Aorta (tissue), 5 donors: ENCODE measurements around the gene TEAD1. TPM values are rescaled to one million over a fixed set of nuclear protein-coding genes. Genes with fewer than 3 reads are reported as not detected.

Experiments used
- ATAC-seq: fragments of 200-7000 bp; cut with Tn5 transposase; one replicate; pipeline ENCODE4 v1.9.1; 2022; ENCODE audit warnings: moderate library complexity; ENCODE audit not compliant: low FRiP score
- DNase-seq, 2 donors: peaks; one replicate each; pipeline ENCODE4 v3.0.0-alpha.2; 2020
- H3K27ac ChIP-seq, 2 donors: one replicate each; pipeline ENCODE4 v1.5.1; 2013; ENCODE audit warnings: low read length in 2 of 2, mild to moderate bottlenecking in 2 of 2, moderate library complexity in 2 of 2, control low read depth in 1 of 2, inconsistent platforms in 1 of 2, low read depth in 1 of 2
- H3K27me3 ChIP-seq, 2 donors: one replicate each; pipeline ENCODE4 v1.6.1; 2013; ENCODE audit warnings: control low read depth in 1 of 2, low read length in 1 of 2, mild to moderate bottlenecking in 1 of 2, moderate library complexity in 1 of 2; ENCODE audit not compliant: insufficient read depth in 2 of 2, control insufficient read depth in 1 of 2
- H3K36me3 ChIP-seq, 2 donors: one replicate each; pipeline ENCODE4 v1.6.1; 2013; ENCODE audit warnings: control low read depth in 1 of 2, low read length in 1 of 2, mild to moderate bottlenecking in 1 of 2; ENCODE audit not compliant: insufficient read depth in 2 of 2, control insufficient read depth in 1 of 2
- H3K4me1 ChIP-seq, 2 donors: one replicate each; pipeline ENCODE4 v1.6.1; 2013; ENCODE audit warnings: low read length in 2 of 2, control low read depth in 1 of 2, mild to moderate bottlenecking in 1 of 2, moderate library complexity in 1 of 2; ENCODE audit not compliant: insufficient read depth in 2 of 2, control insufficient read depth in 1 of 2
- H3K4me3 ChIP-seq, 2 donors: one replicate each; pipeline ENCODE4 v1.5.1; 2013; ENCODE audit warnings: low read length in 2 of 2, control low read depth in 1 of 2, mild to moderate bottlenecking in 1 of 2
- H3K9me3 ChIP-seq: one replicate; pipeline ENCODE4 v1.6.1; 2013; ENCODE audit warnings: mild to moderate bottlenecking, low read length; ENCODE audit not compliant: control insufficient read depth
- WGBS, 2 donors: extraction: QIAGEN DNeasy Blood & Tissue Kit; methylation state at CpG; one replicate each; pipeline ENCODE4 v1.1.7; 2013; 5-methylcytosine and 5-hydroxymethylcytosine counted together
- intact Hi-C, 2 donors: fragments of 100-400 bp; cut with DNase I; formaldehyde crosslinking; loops; one replicate each; pipeline versions ENCODE4 v1.14.2 to v1.15.0; 2022
- polyA plus RNA-seq, 2 donors: library from polyadenylated mRNA; stranded (reverse); fragments of 200-250 nt; gene quantifications; one replicate each; pipeline ENCODE4 v1.2.3, GENCODE V29; 2013
- total RNA-seq, 2 donors: library from RNA; stranded (reverse); fragmentation: NEBNext Ultra II Directional; extraction: Animal tissue kit (Norgen Biotek cat#: 25700); gene quantifications; one replicate each; pipeline ENCODE4 v1.2.1, GENCODE V29; 2021
- donor health status: healthy with polysubstance abuse.
- donor health status: Bipolar disorder and iron deficiency.
- donor health status: DM: no; HTN: no; CAD: no.
- donor health status: DM: no; HTN: no; CAD: no.
- donor health status: DM: yes; HTN: yes; CAD: no.

TEAD1 gene
- total and polyA plus RNA-seq, 4 donors = 10.8 to 64.9 (median 34.3) TPM

DNA sequence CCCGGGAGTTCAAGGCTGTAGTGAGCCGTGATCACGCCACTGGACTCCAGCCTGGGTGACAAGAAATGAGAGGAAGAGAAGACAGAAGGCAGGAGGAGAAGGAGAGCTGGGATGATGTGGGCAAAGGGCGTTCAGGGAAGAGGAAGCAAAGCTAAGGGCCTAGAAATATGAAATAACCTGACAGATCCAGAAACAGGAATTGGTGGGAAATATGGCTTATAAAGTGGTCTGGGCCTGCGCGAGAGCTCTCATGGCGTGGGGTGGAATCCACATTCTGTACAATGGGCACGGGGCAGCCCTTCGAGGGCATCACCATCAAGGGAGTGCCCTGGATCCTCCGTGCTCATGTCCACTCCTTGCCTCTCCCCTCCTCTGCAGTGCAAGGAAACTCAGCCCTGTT lies 288.1 kb downstream of the TEAD1 start:
- ATAC-seq = no peak
- intact Hi-C loops = loop anchor here in 1 of 2 donors (5.0 to 10.0 kb wide), 2 partner anchors 222 to 375 kb away; no protein-coding TSS in a partner anchor

DNA sequence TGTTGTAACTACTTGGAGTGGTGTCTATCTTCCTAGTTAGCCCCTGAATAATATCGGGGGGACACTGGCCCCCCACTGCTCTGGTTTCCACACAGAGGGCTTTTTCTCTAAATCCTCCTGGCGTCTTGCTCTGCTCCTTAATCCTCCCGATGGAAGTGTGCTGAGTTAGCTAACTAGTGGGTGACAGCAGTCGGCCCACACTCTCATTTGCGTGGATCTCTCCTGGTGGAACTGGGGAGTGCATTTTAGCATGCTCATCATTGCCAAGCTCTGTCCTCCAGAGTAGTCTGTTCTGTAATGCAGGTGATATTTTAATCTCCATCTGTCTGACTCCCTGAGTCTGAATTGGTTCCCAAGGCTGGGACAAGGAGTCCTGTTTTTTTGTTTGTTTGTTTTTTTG lies 288.8 kb downstream of the TEAD1 start:
- DNase-seq = no peak

More for the DNA sequence above, 288.1 kb downstream of the TEAD1 start:
- Histone ChIP-seq H3K4me3 (no peak overlapping the region), H3K4me1 (no peaks in the 10 kb centered on the region), H3K36me3 (no peaks in the 10 kb centered on the region), H3K27me3 (no peaks in the 10 kb centered on the region), H3K9me3 (no peaks in the 10 kb centered on the region), H3K27ac (no peak overlapping the region)
- WGBS, 2 donors = 88 to 92% methylated on average over 10 of the region's 10 CpGs
- no peak for DNase-seq

GRCh38 chr11:12963792-12964536 lies 289.7 kb downstream of the TEAD1 start:
- H3K9me3 ChIP-seq = no peaks in the 10 kb centered on the region
- WGBS, 2 donors = 13 to 15% methylated on average over 13 of the region's 13 CpGs
- H3K36me3 ChIP-seq = no peaks in the 10 kb centered on the region
- H3K27ac ChIP-seq = no peak overlapping the region
- no peaks in the 10 kb centered on the region for H3K27me3 ChIP-seq
- intact Hi-C loops = loop anchor here in 1 of 2 donors (5.0 to 10.0 kb wide), 2 partner anchors 221 to 373 kb away; no protein-coding TSS in a partner anchor
- no peaks in the 10 kb centered on the region for H3K4me1 ChIP-seq
- peak; percentile 63 to 86 for DNase-seq
- no peak overlapping the region for H3K4me3 ChIP-seq
- peak; percentile 87 for ATAC-seq

More for the DNA sequence above, 288.8 kb downstream of the TEAD1 start:
- intact Hi-C loops = loop anchor here in 1 of 2 donors (5.0 to 10.0 kb wide), 2 partner anchors 222 to 374 kb away; no protein-coding TSS in a partner anchor
- ATAC-seq = no peak
- Histone ChIP-seq H3K27ac (no peak overlapping the region), H3K4me3 (no peak overlapping the region), H3K9me3 (no peaks in the 10 kb centered on the region), H3K27me3 (no peaks in the 10 kb centered on the region), H3K36me3 (no peaks in the 10 kb centered on the region), H3K4me1 (no peaks in the 10 kb centered on the region)
- WGBS, 2 donors = 83 to 85% methylated on average over 5 of the region's 5 CpGs

DNA sequence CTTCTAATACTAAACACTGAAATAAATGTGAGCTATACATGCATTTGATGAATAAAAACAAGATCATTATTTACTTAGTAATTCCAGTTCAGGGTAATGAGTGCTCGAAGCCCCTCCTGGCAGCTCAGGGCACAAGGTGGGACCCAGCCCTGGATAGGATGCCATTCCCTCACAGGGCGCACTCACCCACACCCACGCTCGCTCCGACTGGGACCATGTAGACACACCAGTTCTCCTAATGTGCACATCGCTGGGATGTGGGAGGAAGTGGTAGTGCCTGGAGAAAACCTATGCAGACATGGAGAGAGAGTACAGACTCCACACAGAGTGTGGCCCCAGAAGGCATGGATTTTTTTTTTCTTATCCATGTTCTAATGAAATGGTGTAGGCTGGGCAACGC lies 290.4 kb downstream of the TEAD1 start:
- Histone ChIP-seq H3K36me3 (no peaks in the 10 kb centered on the region), H3K4me3 (no peak overlapping the region), H3K9me3 (no peaks in the 10 kb centered on the region), H3K27ac (no peak overlapping the region), H3K4me1 (no peaks in the 10 kb centered on the region), H3K27me3 (no peaks in the 10 kb centered on the region)
- WGBS, 2 donors = 92 to 93% methylated on average over 7 of the region's 7 CpGs
- no peak for ATAC-seq
- intact Hi-C loops = loop anchor here (5.0 to 10.0 kb wide), 3 partner anchors 220 to 378 kb away; no protein-coding TSS in a partner anchor
- no peak for DNase-seq

- Histone ChIP-seq H3K4me1 (no peaks in the 10 kb centered on the region), H3K27me3 (no peaks in the 10 kb centered on the region), H3K9me3 (no peaks in the 10 kb centered on the region), H3K4me3 (no peak overlapping the region), H3K27ac (no peak overlapping the region), H3K36me3 (no peaks in the 10 kb centered on the region)
- 80 to 82% methylated on average over 5 of the region's 5 CpGs for WGBS, 2 donors
- DNase-seq = no peak
- no peak for ATAC-seq
- intact Hi-C loops = loop anchor here (5.0 to 10.0 kb wide), 2 partner anchors 219 to 376 kb away; no protein-coding TSS in a partner anchor
Observed at GRCh38 chr11:12966002-12966401, 291.8 kb downstream of the TEAD1 start.

DNA sequence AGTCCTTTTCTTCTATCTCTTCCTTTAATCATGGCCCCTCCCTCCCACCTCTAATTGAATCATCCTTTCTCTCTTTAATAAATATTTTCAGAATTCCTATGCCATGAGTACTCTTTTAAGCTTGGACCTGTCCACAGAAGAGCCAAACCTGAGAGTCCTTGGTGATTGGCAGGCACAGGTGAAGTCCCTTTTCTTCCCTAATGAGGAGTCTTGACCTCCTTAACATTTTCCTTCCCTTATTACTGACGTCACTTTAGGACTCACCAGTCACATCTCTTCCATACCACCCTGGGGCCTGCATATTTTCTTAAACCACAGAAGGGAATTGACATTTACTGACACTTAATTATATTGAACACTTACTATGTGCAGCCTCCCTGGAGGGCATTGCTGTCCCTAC lies 293.9 kb downstream of the TEAD1 start:
- intact Hi-C loops = loop anchor here (5.0 to 10.0 kb wide), 2 partner anchors 217 to 374 kb away; no protein-coding TSS in a partner anchor
- no peaks in the 10 kb centered on the region for H3K27me3 ChIP-seq
- H3K36me3 ChIP-seq = no peaks in the 10 kb centered on the region
- H3K27ac ChIP-seq = no peak overlapping the region
- no peak overlapping the region for H3K4me3 ChIP-seq
- DNase-seq (no peak), ATAC-seq (no peak)
- WGBS, 2 donors = 88 to 91% methylated on average over 1 of the region's 1 CpG
- no peaks in the 10 kb centered on the region for H3K9me3 ChIP-seq
- H3K4me1 ChIP-seq = no peaks in the 10 kb centered on the region

GRCh38 chr11:12968826-12969225 lies 294.6 kb downstream of the TEAD1 start:
- intact Hi-C loops = loop anchor here (5.0 to 10.0 kb wide), 2 partner anchors 216 to 373 kb away; no protein-coding TSS in a partner anchor
- ATAC-seq = no peak
- Histone ChIP-seq H3K9me3 (no peaks in the 10 kb centered on the region), H3K27ac (no peak overlapping the region), H3K4me3 (no peak overlapping the region), H3K4me1 (no peaks in the 10 kb centered on the region), H3K27me3 (no peaks in the 10 kb centered on the region), H3K36me3 (no peaks in the 10 kb centered on the region)
- no peak for DNase-seq
- WGBS, 2 donors = 83 to 88% methylated on average over 6 of the region's 6 CpGs

DNA sequence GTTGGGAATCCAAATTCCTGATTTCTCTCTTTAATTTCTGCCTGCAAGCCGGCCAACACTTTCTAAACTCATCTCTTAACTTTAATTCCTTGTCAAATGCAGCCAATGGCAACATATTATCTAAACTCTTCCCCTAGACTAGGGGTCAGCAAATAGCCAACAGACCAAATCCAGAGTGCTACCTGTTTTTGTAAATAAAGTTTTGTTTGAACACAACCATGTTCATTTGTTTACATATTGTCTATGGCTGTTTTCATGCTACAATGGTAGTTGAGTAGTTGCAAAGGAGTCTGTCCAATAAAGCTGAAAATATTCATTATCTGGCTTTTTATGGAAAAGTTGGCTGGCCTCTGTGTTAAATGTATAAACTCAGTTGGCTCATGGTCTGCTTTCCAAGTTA lies 297.7 kb downstream of the TEAD1 start:
- Histone ChIP-seq H3K4me3 (no peak overlapping the region), H3K9me3 (no peaks in the 10 kb centered on the region), H3K27ac (no peak overlapping the region), H3K36me3 (no peaks in the 10 kb centered on the region), H3K4me1 (no peaks in the 10 kb centered on the region), H3K27me3 (no peaks in the 10 kb centered on the region)
- ATAC-seq (no peak), DNase-seq (no peak)
- intact Hi-C loops = no loop called here
- WGBS, 2 donors = 79 to 86% methylated on average over 1 of the region's 1 CpG
